GM21447 (cell line): ENCODE measurements around the gene EPS8L2.

Source experiments
- ATAC-seq: cut with Tn5 transposase; IDR thresholded peaks from one replicate; pipeline ENCODE4 v1.9.1; 2021; ENCODE audit not compliant: unreplicated experiment

Gene EPS8L2

DNA sequence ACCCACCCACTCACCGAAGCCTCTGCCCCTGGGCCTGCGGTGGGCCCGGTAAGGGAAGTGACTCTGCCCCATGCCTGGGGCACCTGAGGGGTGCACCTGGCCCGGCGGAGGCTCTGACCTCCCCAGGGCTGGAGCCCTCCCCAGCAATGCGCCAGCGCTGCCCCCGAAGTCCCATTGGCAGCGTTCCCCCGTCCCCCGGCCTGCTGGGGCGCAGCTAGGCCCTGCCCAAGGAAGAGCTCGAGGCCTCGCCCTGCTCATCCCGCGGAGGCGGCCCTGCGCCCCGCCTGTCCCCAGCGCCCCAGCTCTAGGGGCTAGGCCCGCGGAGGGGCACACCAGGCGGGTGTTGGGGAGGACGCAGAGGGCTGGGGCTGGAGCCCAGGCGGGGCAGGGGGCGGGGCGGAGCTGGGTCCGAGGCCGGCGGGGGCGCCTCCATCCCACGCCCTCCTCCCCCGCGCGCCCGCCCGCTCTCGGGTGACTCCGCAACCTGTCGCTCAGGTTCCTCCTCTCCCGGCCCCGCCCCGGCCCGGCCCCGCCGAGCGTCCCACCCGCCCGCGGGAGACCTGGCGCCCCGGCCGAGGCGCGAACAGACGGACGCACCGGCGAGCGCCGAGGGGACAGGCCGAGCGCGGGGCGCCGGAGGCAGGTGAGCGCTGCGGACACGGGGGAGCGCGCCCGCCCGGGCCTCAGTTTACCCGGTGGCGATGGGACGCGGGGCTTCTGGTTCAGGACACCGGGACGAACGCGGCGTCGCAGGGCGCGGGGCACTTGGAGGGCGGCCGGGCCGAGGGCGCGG lies at the start of gene EPS8L2:
EPS8L2 (plus strand) TSS at position 586 of the 793 bp plus-strand sequence. CDS start 3,177 bp downstream, outside the sequence.
- no peak for ATAC-seq

GRCh38 chr11:656426-656825 lies 49.6 kb upstream of the EPS8L2 start:
- ATAC-seq, result no peak

DNA sequence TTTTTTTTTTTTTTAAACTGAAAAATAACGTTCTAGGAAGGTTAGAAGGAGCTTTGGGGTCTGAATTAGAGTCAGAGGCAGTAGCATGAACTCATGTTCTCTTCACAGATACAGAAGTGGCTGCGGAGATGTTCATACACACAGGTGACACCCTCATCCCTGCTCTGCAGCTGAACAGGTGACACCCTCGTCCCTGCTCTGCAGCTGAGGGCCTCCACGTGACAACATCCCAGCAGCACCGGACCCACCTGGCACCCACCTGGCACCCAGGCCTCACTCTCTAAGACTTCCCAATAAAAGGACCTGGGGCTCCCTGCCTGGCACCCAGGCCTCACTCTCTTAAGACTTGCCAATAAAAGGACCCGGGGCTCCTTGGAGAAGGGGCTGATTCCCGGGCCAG lies 49.2 kb upstream of the EPS8L2 start:
- ATAC-seq, result no peak

DNA sequence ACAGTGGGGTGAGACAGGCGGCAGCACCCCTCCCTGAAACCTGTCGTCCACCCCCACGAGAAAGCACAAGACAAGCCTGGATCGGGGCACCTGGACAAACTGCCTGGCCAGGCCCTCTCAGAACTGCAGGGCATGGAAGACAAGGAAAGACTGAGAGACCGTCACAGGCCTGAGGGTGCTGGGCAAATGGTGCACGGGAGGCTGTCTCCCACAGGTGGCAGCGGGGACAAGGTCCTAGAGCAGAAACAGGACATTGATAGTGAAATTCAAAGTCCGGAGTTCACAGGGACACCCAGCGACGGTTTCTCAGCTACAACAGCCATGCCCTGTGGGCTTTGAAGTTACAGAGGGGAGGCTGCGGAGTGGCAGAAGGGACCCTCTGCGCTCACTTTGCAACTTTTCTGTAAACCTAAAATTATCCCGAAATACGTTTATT lies 48.3 kb upstream of the EPS8L2 start:
- ATAC-seq, result no peak

DNA sequence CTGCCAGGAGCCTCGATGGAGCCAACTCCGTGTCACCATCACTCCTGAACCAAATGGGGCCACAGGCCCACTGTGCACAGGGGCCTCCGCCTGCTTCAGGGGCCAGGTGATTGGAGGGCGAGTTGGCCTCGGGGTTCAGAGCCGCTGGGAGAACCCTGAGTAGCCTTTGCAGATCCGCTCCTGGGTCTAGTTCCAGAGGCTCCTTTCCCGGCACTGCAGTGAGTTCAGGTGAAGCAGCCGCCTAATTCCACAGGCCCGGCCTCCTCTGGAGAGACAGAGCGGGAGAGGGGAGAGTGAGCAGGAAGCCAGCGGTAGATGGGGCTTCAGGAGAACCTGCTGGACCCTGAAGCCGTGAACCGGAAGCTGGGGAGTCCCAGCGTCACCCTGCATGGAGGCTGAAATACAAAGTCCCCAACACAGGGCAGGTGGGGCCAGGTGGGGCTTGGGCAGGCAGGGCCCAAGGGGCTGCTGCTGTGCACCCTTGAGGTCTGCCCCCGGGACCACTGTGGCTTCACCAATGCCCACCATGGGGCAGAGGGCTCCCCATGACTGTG lies 46.4 kb upstream of the EPS8L2 start:
- no peak for ATAC-seq

GRCh38 chr11:660281-660680 lies 45.8 kb upstream of the EPS8L2 start:
- no peak for ATAC-seq

DNA sequence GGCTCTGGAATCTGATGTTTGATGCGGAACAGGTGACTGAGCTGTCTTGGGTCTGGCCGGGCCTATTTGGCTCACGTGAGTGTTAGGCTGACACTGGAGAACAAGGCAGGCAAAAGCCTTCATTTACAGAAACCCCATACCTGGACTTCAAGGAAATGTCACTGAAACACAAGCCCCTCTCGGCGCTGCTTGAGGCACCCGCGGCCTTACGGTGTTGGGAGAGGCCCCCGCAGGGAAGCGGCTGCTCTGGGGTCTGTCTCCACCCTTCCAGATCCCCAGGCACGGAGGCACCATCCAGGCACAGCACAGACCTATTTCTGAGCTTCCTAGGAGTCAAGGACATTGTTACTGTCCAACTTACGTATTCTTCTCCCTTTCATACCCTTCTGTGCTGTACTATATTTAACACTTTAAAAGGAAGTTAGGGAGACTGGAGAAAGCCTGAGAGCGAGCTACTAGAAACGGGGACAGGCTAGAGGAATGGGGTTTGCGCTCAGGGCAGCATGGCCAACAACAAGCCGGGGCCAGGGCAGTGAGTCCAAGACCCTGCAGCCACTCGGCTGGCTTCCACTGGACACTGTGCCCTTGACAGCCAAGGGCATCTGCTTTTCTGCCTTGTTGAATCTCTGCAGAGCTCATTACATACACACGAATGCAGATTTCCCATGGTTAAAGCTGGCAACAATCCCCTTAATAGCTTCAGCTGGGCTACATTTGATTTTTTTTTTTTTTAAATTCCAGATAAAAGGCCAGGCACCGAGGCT lies 45.2 kb upstream of the EPS8L2 start:
- no peak for ATAC-seq

DNA sequence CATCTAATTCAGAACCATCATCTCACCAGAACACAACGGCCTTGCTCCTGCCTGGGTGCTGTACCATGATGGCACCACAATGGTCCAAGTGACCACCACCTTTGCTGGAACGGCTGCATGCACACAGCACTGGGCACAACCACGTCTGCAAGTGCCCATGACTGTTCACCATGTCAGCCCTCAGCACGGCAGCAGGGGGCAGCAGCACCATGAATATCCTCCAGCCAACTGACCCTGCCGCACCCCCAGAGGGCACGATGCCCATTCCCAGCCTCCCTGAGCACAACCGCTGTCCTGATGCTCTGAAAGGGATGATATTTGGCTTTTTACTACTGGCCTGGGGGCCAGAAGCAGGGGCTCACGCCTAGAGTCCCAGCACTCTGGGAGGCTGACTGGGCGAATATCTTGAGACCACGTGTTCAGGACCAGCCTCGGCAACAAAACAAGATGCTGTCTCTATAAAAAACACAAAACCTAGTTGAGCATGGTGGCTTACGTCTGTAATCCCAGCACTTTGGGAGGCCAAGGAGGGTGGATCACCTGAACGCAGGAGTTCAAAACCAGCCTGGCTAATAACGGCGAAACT lies 43.2 kb upstream of the EPS8L2 start:
- no peak for ATAC-seq

- ATAC-seq, result no peak
These were observed 40.8 kb upstream of the EPS8L2 start for GRCh38 chr11:665062-665703.

- no peak for ATAC-seq
These were observed 40.2 kb upstream of the EPS8L2 start for GRCh38 chr11:665704-666281.

DNA sequence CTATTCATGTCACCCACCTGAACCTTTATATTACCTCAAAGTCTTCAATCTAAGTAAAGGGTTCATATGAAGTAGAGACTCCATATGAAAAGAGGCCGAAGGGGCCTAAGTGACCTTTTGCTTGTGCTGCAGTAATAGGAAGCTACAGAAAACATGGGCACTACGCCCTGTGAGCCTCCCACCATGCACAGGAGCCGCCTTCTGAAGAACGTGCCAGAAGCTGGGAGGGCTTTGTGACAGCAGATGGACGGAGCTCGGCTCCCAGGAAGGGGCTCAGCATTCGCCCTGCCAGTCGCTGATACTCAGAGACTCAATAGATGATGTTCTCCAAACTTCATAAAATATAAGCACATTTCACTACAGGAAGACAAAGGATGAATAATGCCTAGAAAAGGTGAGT lies 32.2 kb upstream of the EPS8L2 start:
- no peak for ATAC-seq

DNA sequence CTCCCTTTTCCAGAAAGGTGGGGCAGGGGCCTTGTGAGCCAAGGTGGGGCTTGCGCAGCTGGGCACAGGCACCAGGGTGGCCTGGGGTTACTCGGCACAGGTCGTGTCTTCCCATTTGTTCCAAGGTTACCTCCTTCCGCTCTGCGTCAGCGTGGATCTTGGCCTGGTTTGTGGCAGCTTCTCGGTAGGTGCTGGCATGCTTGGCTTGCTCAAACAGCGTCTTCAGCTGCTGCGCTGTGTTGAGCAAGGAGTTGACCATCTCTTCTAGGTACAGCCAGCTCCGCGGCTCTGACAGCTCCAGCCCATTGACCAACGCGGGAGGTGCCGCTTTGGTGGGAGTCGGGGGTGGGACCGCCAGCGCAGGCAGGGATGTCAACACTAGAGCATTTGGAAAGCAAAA lies 31.6 kb upstream of the EPS8L2 start:
- ATAC-seq, result no peak

DNA sequence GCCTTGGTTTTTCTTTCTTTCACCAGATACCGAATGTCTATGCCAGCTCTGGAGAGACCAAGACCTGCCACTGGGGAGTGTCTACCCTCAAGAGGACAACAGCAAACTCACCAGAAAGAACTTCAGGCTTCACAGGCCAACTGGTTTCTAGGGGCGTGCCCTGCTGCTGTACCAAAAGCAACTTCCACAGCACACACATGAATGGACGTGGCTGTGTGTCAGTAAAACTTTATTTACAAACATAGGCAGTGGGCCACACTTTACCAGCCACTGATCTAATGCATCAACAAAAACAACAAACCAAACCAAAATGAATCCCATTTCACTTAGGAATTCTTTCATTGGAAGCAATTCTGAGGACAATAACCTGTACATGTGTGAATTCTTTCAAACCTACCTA lies 27.7 kb upstream of the EPS8L2 start:
- no peak for ATAC-seq

DNA sequence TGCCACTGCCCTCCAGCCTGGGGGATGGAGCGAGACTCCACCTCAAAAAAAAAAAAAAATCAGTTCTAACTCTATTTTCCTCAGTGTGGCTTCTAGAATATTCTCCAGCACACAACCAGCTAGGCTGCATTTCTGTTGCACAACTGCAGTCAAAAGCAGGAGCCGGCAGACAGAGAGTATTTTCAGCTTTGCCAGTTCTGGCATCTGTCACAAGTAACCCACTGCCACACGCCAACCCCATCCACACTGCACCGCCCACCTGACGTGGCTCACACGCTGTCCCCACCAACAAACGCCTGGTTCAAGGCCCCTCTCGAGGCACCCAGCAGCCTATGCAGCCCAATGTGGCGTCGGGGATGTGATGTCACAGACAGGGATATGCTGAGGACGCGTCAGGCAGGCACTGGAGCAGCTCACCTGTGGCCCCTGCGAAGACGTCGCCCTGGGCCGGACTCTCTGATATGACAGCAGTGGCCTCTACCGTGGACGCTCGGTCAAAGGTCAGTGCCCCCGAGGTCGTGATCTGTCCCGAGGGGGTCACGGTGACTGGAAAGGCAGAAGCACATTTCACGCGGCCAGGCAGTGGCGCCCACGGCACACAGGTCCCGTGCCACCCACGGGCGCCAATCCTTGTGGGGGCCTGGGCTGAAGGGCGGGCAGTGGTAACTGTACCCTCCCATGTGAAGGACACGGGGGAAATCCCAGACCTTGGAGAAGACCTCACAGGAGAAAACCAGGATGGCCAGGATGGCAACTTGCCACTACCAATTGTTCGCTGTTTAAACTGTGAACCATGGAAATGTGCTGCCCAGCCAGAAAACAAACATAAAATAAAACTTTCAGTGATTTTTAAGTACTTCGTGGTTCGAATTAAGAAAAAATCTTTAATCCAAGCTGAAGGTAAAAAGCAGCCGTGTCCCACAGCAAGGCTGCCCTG lies 26.5 kb upstream of the EPS8L2 start:
- no peak for ATAC-seq

- no peak for ATAC-seq
These were observed 25.6 kb upstream of the EPS8L2 start for GRCh38 chr11:680476-680875.

GRCh38 chr11:680970-681369 lies 25.1 kb upstream of the EPS8L2 start:
- ATAC-seq, result no peak

DNA sequence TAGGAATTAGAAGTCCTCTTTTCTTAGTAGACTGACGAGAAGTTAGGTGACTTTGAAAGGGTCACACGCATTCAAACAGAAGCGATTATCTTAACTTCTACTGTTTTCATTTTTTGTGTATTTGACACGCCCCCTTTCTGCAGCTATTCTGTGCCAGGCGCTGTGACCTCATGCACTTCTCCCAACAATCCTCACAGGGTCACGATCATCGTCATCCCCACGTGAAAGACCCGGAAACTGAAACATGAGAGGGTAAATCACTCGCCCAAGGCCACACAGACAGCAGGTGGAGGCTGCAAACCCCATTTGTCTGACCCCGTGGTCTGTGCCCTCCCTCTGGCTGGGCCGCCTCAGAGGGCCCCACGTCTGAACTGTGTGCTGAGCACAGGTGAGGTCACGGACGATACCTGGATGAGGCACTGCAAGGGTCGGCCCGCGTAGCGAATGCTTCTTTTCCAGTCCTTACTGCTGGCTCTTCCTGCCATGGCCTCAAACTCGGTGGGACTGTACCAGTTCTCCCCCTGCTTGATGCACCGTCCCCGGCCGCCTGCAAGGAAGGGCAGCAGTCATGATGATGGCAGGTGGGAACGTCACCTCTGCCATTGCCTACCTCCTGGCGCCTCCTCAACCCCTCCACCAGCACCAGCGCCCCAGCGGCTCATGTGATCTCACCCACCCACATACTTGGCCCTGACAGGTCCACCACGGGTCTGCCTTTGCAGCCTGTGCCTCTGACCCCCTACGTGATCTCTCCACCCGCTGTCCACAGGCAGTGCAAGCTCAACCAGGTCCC lies 19.4 kb upstream of the EPS8L2 start:
- no peak for ATAC-seq

DNA sequence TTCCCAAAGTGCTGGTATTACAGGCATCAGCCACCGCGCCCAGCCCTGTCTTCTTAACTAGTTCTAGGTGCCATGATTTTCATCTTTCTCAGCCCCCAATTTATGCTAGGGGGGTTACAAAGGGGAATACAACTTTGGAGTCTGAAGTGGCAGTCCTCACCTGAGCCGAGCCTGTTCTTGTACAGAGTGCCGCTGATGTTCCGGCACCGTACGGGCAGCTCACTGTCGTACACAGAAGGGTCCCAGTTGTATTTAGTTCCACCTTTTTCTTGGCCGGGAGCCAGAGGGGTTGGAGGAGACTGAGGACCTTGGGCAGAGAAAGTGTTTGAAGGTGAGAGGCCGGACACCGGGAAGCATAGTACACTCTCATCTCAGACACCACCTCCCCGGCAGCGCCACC lies 18.3 kb upstream of the EPS8L2 start:
- no peak for ATAC-seq

DNA sequence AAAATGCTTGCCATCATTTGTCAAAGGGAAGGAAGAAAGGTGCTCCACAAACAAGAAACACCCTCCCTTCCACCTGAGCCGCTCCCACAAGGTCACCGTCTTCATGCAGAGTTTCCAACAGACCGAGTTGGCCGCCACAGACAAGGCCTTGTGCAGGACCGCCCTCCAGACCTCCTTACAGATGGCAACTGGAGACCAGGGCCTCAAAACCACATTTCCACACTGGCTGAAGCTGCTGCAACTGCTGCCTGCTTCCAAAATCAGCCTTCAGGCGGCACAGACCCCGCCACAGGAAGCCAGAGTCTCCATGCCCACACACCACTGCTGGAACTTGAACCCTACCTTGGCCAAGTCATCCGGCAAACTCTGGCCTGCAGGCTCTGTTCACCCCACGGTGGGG lies 17.4 kb upstream of the EPS8L2 start:
- no peak for ATAC-seq
